ENCODE measurements around the gene DAPK1.

DNA sequence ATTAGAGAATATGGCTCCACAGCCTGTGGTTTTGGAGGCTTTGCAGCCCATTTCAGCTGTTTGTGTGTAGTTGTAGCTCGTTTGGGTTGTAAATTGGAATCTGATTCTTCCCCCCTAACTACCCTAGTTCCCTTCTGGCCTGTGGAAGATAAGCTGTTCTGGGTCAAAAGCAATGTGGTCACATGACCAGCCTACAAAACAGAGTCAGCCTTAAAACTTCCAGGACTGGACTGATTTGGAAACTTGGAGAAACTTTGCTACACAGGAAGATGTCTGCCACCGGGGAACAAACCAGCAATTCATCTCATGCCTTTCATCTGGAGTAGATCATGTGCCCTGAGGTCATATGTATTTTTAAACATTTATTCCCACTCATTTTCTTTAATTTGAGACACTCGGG, 83.8 kb downstream of the DAPK1 start:
- TF ChIP-seq TEAD4 (IDR thresholded peaks at IDR 0.05) (no peak), EP300 (IDR thresholded peaks at IDR 0.05; ENCODE audit: borderline replicate concordance) (no peak), RAD21 (IDR thresholded peaks at IDR 0.05; ENCODE audit: low read depth) (no peak), REST (IDR thresholded peaks at IDR 0.05; ENCODE audit: low read depth) (no peak), NFIC (IDR thresholded peaks at IDR 0.05) (no peak), FOXM1 (IDR thresholded peaks at IDR 0.05; ENCODE audit: borderline replicate concordance, low read depth) (no peak), CREB1 (IDR thresholded peaks at IDR 0.05; ENCODE audit: low read depth) (no peak), YY1 (IDR thresholded peaks at IDR 0.05; ENCODE audit: low read depth) (no peak)
- TF ChIP-seq, protein P1, sequence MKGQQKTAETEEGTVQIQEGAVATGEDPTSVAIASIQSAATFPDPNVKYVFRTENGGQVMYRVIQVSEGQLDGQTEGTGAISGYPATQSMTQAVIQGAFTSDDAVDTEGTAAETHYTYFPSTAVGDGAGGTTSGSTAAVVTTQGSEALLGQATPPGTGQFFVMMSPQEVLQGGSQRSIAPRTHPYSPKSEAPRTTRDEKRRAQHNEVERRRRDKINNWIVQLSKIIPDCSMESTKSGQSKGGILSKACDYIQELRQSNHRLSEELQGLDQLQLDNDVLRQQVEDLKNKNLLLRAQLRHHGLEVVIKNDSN (IDR thresholded peaks at IDR 0.05) = no peak
- TF ChIP-seq, protein P2, sequence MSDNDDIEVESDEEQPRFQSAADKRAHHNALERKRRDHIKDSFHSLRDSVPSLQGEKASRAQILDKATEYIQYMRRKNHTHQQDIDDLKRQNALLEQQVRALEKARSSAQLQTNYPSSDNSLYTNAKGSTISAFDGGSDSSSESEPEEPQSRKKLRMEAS (IDR thresholded peaks at IDR 0.05) = no peak

Measured in Ishikawa (cell line).